ENCODE data around the gene EXOC4. TPM values are rescaled to one million over a fixed set of nuclear protein-coding genes. Genes with fewer than 3 reads are reported as not detected.

Gene EXOC4
- total and polyA plus RNA-seq, 2 of the 8 experiments (the other 6 are each of a cell fraction or from before 2014, with no cell fraction given), result 27.0 to 67.3 TPM

DNA sequence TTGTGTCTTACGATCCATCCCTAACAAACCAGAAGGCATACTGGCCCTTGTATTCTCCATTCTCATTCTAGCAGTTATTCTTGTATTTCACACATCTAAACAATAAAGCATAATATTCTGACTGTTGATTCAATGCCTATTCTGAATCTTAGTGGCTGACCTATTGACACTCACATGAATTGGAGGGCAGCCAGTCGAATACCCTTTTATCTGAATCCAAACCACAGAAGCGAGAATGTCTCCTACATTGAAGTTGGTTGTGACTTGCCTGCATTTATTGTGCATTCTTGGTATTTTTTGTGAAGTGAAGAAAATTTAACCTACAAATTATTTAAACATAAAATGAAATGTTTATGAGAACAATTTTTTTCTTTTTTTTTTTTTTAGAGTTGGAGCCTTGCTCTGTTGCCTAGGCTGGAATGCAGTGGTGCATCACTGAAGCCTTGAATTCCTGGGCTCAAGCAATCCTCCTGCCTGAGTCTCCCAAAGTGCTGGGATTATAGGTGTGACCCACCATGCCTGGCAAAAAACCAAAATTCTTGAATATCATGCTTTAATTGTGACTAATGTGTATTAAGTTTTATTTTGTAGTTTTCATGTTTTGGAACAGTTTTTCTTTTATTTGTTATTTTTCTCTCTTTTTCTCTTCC, 22.7 kb downstream of the EXOC4 start:
- Histone ChIP-seq H4K91ac (replicated peaks; ENCODE audit: insufficient read length, low read length) (no peak overlapping the region), H3K56ac (replicated peaks; ENCODE audit: insufficient read length, low read depth, low read length) (no peak overlapping the region), H2BK15ac (ENCODE audit: low read length) (no peak overlapping the region), H3K23ac (ENCODE audit: insufficient read length) (no peak overlapping the region), H3K79me2 (ENCODE audit: control insufficient read depth in 1 of 2, insufficient read depth in 2 of 2, low read length in 2 of 2) (peaks cover 0 to 15% of the 10 kb centered on the region in 2 experiments; a peak in 2 of 4 replicates), H3K4ac (replicated peaks; ENCODE audit: insufficient read length, low read depth, low read length) (no peak overlapping the region), H2BK12ac (ENCODE audit: low read depth, low read length) (no peak overlapping the region), H4K5ac (ENCODE audit: insufficient read length, low read depth, low read length) (no peak overlapping the region), H2AK5ac (ENCODE audit: low read depth, low read length) (no peak overlapping the region), H3K9ac (replicated peaks in 1 of 4; ENCODE audit: extremely low read depth in 1 of 4, low read depth in 3 of 4, low read length in 3 of 4) (no peak overlapping the region), H2AFZ (ENCODE audit: low read length) (no peak overlapping the region), H3K27me3 (replicated peaks in 1 of 4; ENCODE audit: control insufficient read depth in 3 of 4, extremely low read depth in 1 of 4, insufficient read depth in 3 of 4, low read length in 3 of 4) (no peaks in the 10 kb centered on the region), H2BK5ac (ENCODE audit: low read depth, low read length) (no peak overlapping the region), H3K23me2 (ENCODE audit: low read depth, low read length) (no peaks in the 10 kb centered on the region), H2BK120ac (replicated peaks; ENCODE audit: low read depth, low read length) (no peak overlapping the region), H3K14ac (ENCODE audit: insufficient read length) (no peak overlapping the region), H3K36me3 (ENCODE audit: control insufficient read depth in 2 of 4, insufficient read depth in 4 of 4, low read length in 3 of 4) (peaks cover 3 to 27% (median 12%) of the 10 kb centered on the region in 4 experiments; a peak in 6 of 8 replicates), H4K20me1 (replicated peaks in 1 of 2; ENCODE audit: control insufficient read depth in 1 of 2, insufficient read depth in 2 of 2, low read length in 2 of 2) (no peaks in the 10 kb centered on the region), H3K27ac (ENCODE audit: low read depth, low read length) (no peak overlapping the region), H3K4me1 (replicated peaks in 1 of 4; ENCODE audit: control insufficient read depth in 3 of 4, insufficient read depth in 4 of 4, low read length in 3 of 4) (no peaks in the 10 kb centered on the region), H3K4me3 (ENCODE audit: extremely low read depth in 1 of 4, insufficient read depth in 2 of 4, low read depth in 3 of 4, low read length in 4 of 4) (no peak overlapping the region), H3K18ac (ENCODE audit: extremely low read depth, low read length) (no peak overlapping the region), H3K9me3 (ENCODE audit: insufficient read depth in 2 of 2, low read depth in 1 of 2, low read length in 1 of 2) (no peaks in the 10 kb centered on the region), H4K8ac (ENCODE audit: extremely low read depth, insufficient read depth, low read length) (no peak overlapping the region), H2BK20ac (ENCODE audit: low read length) (no peak overlapping the region), H3K79me1 (ENCODE audit: low read depth, low read length) (peaks cover 3% of the 10 kb centered on the region; the same call in 1 of the 2 replicates), H3K4me2 (ENCODE audit: insufficient read depth in 1 of 2, low read depth in 2 of 2, low read length in 2 of 2) (no peak overlapping the region)
- POLR2A ChIA-PET (ENCODE audit: partially characterized antibody), result no interaction called here
- no peak for FAIRE-seq
- no peak for TF ChIP-seq JUND (IDR thresholded peaks at IDR 0.05; ENCODE audit: low read length)
- no peak for TF ChIP-seq CHD2 (IDR thresholded peaks at IDR 0.05; ENCODE audit: low read length)
- TF ChIP-seq SP1 (IDR thresholded peaks at IDR 0.05; ENCODE audit: low read depth, low read length), result no peak
- no peak for TF ChIP-seq CBX5 (IDR thresholded peaks at IDR 0.05; ENCODE audit: low read depth, low read length)
- TF ChIP-seq, protein P1, sequence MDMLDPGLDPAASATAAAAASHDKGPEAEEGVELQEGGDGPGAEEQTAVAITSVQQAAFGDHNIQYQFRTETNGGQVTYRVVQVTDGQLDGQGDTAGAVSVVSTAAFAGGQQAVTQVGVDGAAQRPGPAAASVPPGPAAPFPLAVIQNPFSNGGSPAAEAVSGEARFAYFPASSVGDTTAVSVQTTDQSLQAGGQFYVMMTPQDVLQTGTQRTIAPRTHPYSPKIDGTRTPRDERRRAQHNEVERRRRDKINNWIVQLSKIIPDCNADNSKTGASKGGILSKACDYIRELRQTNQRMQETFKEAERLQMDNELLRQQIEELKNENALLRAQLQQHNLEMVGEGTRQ (IDR thresholded peaks at IDR 0.05; ENCODE audit: low read length), result no peak
- WGBS, 2 experiments (ENCODE audit: extremely low coverage in 1 of 2, insufficient coverage in 1 of 2, insufficient read length in 1 of 2, insufficient replicate concordance in 2 of 2, low coverage in 1 of 2, low lambda C conversion rate in 2 of 2, missing lambda C conversion rate in 1 of 2), result 93% methylated on average over 3 of the region's 3 CpGs; no CpG with 5 or more reads in 1 of the 2 experiments
- DNase-seq (ENCODE audit: low read depth in 1 of 2, low spot score in 2 of 2), result no peak
- CTCF ChIA-PET (ENCODE audit: partially characterized antibody), result interaction anchor here (1.0 to 3.0 kb wide), 6 partner anchors 9 to 159 kb away, joined by 5 to 14 read pairs (median 9); no protein-coding TSS in a partner anchor
